Breast epithelium (tissue), 3 donors: Measurements from ENCODE around the gene EFEMP1.

Experiments
- POLR2A ChIP-seq: fragments of 450-650 bp; IDR thresholded peaks from one replicate; pipeline ENCODE4 v1.6.1; 2016; ENCODE audit warnings: antibody characterized with exemption, mild to moderate bottlenecking, moderate library complexity
- POLR2AphosphoS5 ChIP-seq, 3 donors: sonication (generic); formaldehyde crosslinking; IDR thresholded peaks; one replicate each; pipeline ENCODE4 v1.6.1; 2017; ENCODE audit warnings: antibody characterized with exemption in 3 of 3
- TF ChIP-seq, protein P1 (sequence below), 3 donors: fragments of 450-650 bp; IDR thresholded peaks; one replicate each; pipeline ENCODE4 v1.5.1; 2016 to 2017; ENCODE audit warnings: antibody characterized with exemption in 3 of 3, mild to moderate bottlenecking in 3 of 3, moderate library complexity in 3 of 3

DNA sequence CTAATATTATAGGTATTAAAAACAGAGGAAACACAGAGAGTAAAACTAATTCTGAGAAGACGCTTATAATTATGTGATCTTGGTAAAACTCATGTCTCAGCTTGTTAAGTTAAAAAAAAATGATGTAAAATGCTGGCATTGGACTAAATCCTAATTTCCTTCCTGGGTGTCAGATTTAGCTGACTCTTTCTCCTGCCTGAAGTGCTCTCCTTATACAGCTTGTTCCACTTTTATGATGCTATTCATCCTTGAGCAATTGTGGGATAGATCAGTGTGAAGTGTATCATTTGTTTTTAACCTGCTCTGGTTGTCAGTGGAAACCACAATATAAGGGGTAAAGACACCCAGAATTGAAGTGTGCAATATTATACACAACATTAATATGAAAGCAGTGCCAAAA is 84.9 kb downstream of the EFEMP1 start:
- no peak for TF ChIP-seq POLR2A
- TF ChIP-seq, protein P1, sequence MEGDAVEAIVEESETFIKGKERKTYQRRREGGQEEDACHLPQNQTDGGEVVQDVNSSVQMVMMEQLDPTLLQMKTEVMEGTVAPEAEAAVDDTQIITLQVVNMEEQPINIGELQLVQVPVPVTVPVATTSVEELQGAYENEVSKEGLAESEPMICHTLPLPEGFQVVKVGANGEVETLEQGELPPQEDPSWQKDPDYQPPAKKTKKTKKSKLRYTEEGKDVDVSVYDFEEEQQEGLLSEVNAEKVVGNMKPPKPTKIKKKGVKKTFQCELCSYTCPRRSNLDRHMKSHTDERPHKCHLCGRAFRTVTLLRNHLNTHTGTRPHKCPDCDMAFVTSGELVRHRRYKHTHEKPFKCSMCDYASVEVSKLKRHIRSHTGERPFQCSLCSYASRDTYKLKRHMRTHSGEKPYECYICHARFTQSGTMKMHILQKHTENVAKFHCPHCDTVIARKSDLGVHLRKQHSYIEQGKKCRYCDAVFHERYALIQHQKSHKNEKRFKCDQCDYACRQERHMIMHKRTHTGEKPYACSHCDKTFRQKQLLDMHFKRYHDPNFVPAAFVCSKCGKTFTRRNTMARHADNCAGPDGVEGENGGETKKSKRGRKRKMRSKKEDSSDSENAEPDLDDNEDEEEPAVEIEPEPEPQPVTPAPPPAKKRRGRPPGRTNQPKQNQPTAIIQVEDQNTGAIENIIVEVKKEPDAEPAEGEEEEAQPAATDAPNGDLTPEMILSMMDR (IDR thresholded peaks at IDR 0.05), result no peak
- TF ChIP-seq POLR2AphosphoS5 (IDR thresholded peaks at IDR 0.05), result no peak
